Stomach (tissue), 9 donors: Measurements from ENCODE around the gene PGM2. TPM values are rescaled to one million over a fixed set of nuclear protein-coding genes. Genes with fewer than 3 reads are reported as not detected.

Source experiments
- DNase-seq, 2 donors: peaks; one replicate each; pipeline versions ENCODE4 v3.0.0 to v3.0.0-alpha.2; 2013 to 2019
- H3K27ac ChIP-seq, 5 donors: fragments of 200-600 bp in 4 of 5; sonication (generic) in 4 of 5; one replicate each; pipeline ENCODE4 v1.5.1; 2013 to 2019; ENCODE audit warnings: mild to moderate bottlenecking in 1 of 5, moderate library complexity in 1 of 5
- H3K27me3 ChIP-seq, 3 donors: fragments of 200-600 bp; sonication (generic); one replicate each; pipeline ENCODE4 v1.5.1; 2017 to 2019; ENCODE audit warnings: mixed run types in 1 of 3
- H3K36me3 ChIP-seq, 4 donors: fragments of 200-600 bp; sonication (generic); 1 replicate in 3 of 4; 2 replicates in 1 of 4; pipeline ENCODE4 v1.5.1; 2016 to 2019
- H3K4me1 ChIP-seq, 4 donors: fragments of 200-600 bp; sonication (generic); one replicate each; pipeline ENCODE4 v1.5.1; 2016 to 2019
- H3K4me3 ChIP-seq, 4 donors: fragments of 200-600 bp; sonication (generic) in 3 of 4; one replicate each; pipeline ENCODE4 v1.5.1; 2016 to 2019; ENCODE audit warnings: mild to moderate bottlenecking in 1 of 4
- H3K9me3 ChIP-seq, 4 donors: fragments of 200-600 bp; sonication (generic); one replicate each; pipeline ENCODE4 v1.5.1; 2016 to 2019
- EP300 ChIP-seq: sonication (generic); formaldehyde crosslinking; IDR thresholded peaks from one replicate; pipeline ENCODE4 v1.6.1; 2017; ENCODE audit warnings: antibody characterized with exemption
- POLR2A ChIP-seq, 4 donors: fragments of 450-650 bp; IDR thresholded peaks; one replicate each; pipeline ENCODE4 v1.6.1; 2016; ENCODE audit warnings: antibody characterized with exemption in 4 of 4, control low read depth in 2 of 4, mild to moderate bottlenecking in 1 of 4, moderate library complexity in 1 of 4
- POLR2AphosphoS5 ChIP-seq, 3 donors: sonication (generic); formaldehyde crosslinking; IDR thresholded peaks; one replicate each; pipeline ENCODE4 v1.6.1; 2016; ENCODE audit warnings: antibody characterized with exemption in 3 of 3
- WGBS, 5 donors: extraction: QIAGEN DNeasy Blood & Tissue Kit in 3 of 5; methylation state at CpG; one replicate each; pipeline versions ENCODE4 v1.1.5 to v1.1.7; 2013 to 2018; 5-methylcytosine and 5-hydroxymethylcytosine counted together
- intact Hi-C: fragments of 100-400 bp; cut with DNase I; formaldehyde crosslinking; loops from one replicate; pipeline ENCODE4 v1.15.1; 2023; ENCODE audit warnings: low total_unique reads
- polyA plus RNA-seq, 3 donors: library from polyadenylated mRNA; stranded (reverse); fragments of 200-250 nt; gene quantifications; one replicate each; pipeline ENCODE4 v1.2.3, GENCODE V29; 2013
- total RNA-seq, 5 donors: library from RNA; depleted of rRNA; stranded (reverse); fragments of >200 nt; gene quantifications; one replicate each; pipeline versions ENCODE4 v1.1.0 to v1.2.3, GENCODE V29; 2014 to 2016
- TF ChIP-seq, protein P1 (sequence below), 7 experiments: fragments of 450-650 bp in 4 of 7; fragments of 200-600 bp in 3 of 7; sonication (generic) in 3 of 7; IDR thresholded peaks; one replicate each; pipeline ENCODE4 v1.5.1; 2016 to 2019; ENCODE audit warnings: antibody characterized with exemption in 7 of 7, control low read depth in 2 of 7, mild to moderate bottlenecking in 1 of 7
- donor health status: healthy with polysubstance abuse.
- donor health status: Bipolar disorder and iron deficiency.
- donor health status: healthy.

PGM2 gene
- total and polyA plus RNA-seq, 8 donors, result 7.4 to 53.1 (median 13.9) TPM

DNA sequence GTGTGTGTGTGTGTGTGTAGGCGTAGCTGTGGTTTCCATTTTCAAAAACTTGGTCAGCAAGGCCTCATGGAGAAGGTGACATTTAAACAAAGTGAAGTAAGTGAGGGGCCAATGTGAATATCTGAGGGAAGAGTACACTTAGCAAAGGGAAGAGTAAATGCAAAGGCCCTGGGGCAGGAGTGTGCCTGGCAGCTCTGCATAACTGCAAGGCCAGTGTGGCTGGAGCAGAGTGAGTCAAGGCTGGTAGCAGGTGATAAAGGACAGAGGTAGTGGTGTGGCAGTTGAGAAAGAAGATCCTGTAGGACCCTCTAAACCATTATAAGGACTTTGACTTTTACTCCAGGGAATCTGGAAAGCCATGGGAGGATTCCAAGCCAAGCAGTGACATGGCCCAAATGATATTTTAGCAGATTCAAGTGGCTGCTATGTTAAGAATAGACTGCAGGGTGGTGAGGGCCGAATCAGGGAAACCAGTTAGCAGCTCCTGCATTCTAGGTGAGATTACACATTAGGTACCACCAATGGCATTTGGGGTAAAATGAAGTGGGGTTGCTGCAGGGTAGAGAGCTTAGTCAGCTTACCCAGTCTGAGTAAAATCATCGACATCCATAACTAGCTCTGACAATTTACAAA lies 58.5 kb downstream of the PGM2 start:
- Histone ChIP-seq H3K9me3 (no peaks in the 10 kb centered on the region), H3K4me3 (no peak overlapping the region), H3K27ac (peak overlapping the region in 4 of 5 donors; percentile 33 to 97 (median 68)), H3K36me3 (no peaks in the 10 kb centered on the region), H3K4me1 (peaks cover 1 to 27% (median 17%) of the 10 kb centered on the region in 4 donors), H3K27me3 (peaks cover 0 to 49% (median 3%) of the 10 kb centered on the region in 3 donors)
- DNase-seq, result no peak
- TF ChIP-seq, protein P1, sequence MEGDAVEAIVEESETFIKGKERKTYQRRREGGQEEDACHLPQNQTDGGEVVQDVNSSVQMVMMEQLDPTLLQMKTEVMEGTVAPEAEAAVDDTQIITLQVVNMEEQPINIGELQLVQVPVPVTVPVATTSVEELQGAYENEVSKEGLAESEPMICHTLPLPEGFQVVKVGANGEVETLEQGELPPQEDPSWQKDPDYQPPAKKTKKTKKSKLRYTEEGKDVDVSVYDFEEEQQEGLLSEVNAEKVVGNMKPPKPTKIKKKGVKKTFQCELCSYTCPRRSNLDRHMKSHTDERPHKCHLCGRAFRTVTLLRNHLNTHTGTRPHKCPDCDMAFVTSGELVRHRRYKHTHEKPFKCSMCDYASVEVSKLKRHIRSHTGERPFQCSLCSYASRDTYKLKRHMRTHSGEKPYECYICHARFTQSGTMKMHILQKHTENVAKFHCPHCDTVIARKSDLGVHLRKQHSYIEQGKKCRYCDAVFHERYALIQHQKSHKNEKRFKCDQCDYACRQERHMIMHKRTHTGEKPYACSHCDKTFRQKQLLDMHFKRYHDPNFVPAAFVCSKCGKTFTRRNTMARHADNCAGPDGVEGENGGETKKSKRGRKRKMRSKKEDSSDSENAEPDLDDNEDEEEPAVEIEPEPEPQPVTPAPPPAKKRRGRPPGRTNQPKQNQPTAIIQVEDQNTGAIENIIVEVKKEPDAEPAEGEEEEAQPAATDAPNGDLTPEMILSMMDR (IDR thresholded peaks at IDR 0.05), result no peak
- TF ChIP-seq POLR2A (IDR thresholded peaks at IDR 0.05), result no peak
- TF ChIP-seq EP300, result no peak
- TF ChIP-seq POLR2AphosphoS5 (IDR thresholded peaks at IDR 0.05), result no peak
- WGBS, 5 donors, result 52 to 75% (median 59%) methylated on average over 3 of the region's 3 CpGs
- intact Hi-C loops, result loop anchor here (5.0 to 10.0 kb wide), 2 partner anchors 60 to 92 kb away; partner anchors contain the start of gene PGM2

DNA sequence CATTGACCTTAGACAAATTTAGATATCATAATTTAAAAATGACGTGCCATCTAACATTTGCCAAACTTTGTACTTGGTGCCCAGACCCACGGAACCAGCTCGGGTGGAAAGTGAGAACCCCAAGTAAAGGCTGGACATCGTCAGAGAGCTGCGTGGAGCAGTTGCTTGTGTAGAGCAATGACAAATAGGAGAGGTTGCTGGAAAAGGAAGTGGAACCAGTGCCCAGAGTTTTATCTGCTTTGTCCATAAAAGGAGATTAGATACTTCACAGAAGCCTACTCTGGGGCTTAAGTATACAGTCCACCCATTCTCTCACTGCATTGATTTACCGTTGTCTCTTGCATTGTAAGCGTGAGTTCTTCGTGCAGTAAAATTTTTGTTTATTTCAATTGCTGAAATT lies 59.0 kb downstream of the PGM2 start:
- DNase-seq, result peak in 1 of 2 donors; percentile 81
- no peaks in the 10 kb centered on the region for H3K9me3 ChIP-seq
- no peaks in the 10 kb centered on the region for H3K36me3 ChIP-seq
- TF ChIP-seq POLR2AphosphoS5 (IDR thresholded peaks at IDR 0.05) (peak; percentile 71 to 82 (median 74)), EP300 (no peak)
- peaks cover 0 to 54% (median 8%) of the 10 kb centered on the region in 3 donors for H3K27me3 ChIP-seq
- no peak overlapping the region for H3K4me3 ChIP-seq
- 17 to 28% (median 24%) methylated on average over 8 of the region's 8 CpGs for WGBS, 5 donors
- H3K4me1 ChIP-seq, result peaks cover 6 to 32% (median 22%) of the 10 kb centered on the region in 4 donors
- intact Hi-C loops, result loop anchor here (5.0 to 10.0 kb wide), 2 partner anchors 61 to 92 kb away; partner anchors contain the start of gene PGM2
- peak overlapping the region in 4 of 5 donors; percentile 33 to 97 (median 74) for H3K27ac ChIP-seq

DNA sequence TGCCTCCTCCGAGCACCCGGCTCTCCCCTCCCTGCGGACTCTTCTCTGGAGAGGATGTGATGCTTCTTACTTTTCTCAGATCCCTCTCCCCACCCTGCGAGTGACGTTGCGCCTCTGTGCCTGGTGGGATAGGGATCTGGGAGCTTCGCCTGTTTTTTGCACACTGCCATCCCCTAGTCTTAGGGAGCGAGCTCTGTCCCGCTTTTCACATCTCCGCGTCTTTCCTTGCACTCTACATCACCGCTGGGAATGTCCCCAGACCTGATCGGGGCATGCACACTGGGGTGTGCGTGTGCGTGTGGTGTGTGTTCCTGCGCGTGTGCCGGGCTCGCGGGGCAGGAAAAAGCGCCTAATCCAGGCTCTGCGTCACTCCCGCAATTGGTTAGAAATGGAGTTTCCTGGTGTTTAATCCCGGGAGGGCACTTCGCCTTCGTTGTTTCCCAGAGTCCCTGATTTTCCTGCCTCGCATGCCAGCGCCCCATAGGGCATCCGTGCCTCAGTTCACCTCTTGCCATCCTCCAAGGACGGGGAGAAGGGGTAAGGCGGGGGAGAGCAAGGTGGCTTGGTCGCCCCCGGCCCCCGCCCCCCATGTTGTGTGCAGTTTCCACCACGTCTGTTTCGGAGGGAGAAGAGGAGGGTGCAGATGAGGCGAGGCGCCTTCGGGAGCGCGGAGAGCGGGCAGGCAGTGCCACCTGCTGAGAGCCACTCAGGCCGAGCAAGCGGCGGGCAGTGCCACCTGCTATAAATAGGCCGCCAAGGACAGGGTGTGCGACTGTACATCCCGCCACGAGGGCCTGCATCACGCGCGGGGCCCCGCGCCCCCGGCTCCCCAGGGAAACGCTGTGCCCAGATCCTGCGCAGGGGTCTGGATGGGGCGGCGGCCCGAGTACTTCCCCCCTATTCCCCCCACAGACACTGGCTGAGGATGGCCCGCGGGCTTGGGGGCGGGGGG lies 63.6 kb downstream of the PGM2 start:
- Histone ChIP-seq H3K36me3 (no peaks in the 10 kb centered on the region), H3K27ac (peak overlapping the region; percentile 68 to 97 (median 85)), H3K9me3 (no peaks in the 10 kb centered on the region), H3K27me3 (peaks cover 0 to 44% (median 9%) of the 10 kb centered on the region in 3 donors), H3K4me3 (peak overlapping the region; percentile 76 to 94 (median 90)), H3K4me1 (peaks cover 14 to 51% (median 31%) of the 10 kb centered on the region in 4 donors)
- TF ChIP-seq, protein P1 (IDR thresholded peaks at IDR 0.05), result peak in 2 of 7 experiments; percentile 15 to 17
- TF ChIP-seq EP300 (peak; percentile 4), POLR2AphosphoS5 (IDR thresholded peaks at IDR 0.05) (peak; percentile 50 to 81 (median 58)), POLR2A (IDR thresholded peaks at IDR 0.05) (no peak)
- 11 to 19% (median 13%) methylated on average over 43 to 63 of the region's 63 CpGs for WGBS, 5 donors
- intact Hi-C loops, result loop anchor here (5.0 to 10.0 kb wide), 2 partner anchors 65 to 87 kb away; partner anchors contain the start of gene PGM2
- DNase-seq, result peak; percentile 75 to 83

DNA sequence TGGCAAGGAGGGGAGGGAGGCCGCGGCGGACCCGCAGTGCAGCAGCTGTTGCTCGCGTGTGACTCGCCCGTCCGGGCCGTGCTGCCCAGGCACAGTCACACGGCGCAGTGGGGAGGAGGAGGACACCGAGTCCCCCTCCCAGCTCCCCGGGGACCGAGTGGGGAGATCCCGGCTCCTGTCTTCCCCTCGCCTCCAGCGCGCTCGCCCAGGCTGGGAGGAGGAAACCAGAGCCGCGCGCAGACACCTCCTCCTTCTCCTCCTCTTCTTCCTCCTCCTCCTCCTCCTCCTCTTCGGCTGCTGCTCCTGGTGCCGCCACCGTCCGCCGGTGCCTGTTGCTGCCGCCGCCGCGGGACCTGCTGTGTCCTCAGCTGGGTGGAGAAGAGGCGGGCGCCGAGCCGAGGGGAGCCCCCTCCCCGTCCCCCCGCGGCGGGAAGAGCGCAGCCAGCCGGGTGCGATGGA lies 64.3 kb downstream of the PGM2 start, which contains the start of gene TBC1D1:
Gene TBC1D1, plus strand, starts transcription at position 284 of the 459 bp plus-strand sequence. CDS start 11,012 bp downstream, outside the sequence.
- peak; percentile 34 to 72 for DNase-seq
- peaks cover 0 to 44% (median 9%) of the 10 kb centered on the region in 3 donors for H3K27me3 ChIP-seq
- no peaks in the 10 kb centered on the region for H3K36me3 ChIP-seq
- TF ChIP-seq POLR2AphosphoS5 (IDR thresholded peaks at IDR 0.05) (no peak), EP300 (no peak), POLR2A (IDR thresholded peaks at IDR 0.05) (no peak)
- TF ChIP-seq, protein P1 (IDR thresholded peaks at IDR 0.05), result no peak
- H3K27ac ChIP-seq, result peak within 1 kb of the TSS; percentile 68 to 97 (median 85)
- H3K4me3 ChIP-seq, result peak within 1 kb of the TSS; percentile 76 to 94 (median 90)
- intact Hi-C loops, result no loop called here
- H3K4me1 ChIP-seq, result peaks cover 14 to 48% (median 28%) of the 10 kb centered on the region in 4 donors
- H3K9me3 ChIP-seq, result no peaks in the 10 kb centered on the region
- 0 to 1% (median 0%) methylated on average over 24 to 43 of the region's 43 CpGs for WGBS, 5 donors
